Activated CD8-positive, alpha-beta memory T cell treated with anti-CD3 and anti-CD28 coated beads for 36 hours (primary cell): ENCODE measurements around the gene SEC16A. TPM values are rescaled to one million over a fixed set of nuclear protein-coding genes. Genes with fewer than 3 reads are reported as not detected.

ENCODE experiments used
- CTCF ChIA-PET: fragments of 350-600 bp; sonication (Branson Sonifier 250); formaldehyde crosslinking; loops from one replicate; lab custom pipeline; 2021; ENCODE audit warnings: antibody characterized with exemption; lab: Charles Lee
- POLR2A ChIA-PET: fragments of 350-600 bp; sonication (Branson Sonifier 250); formaldehyde crosslinking; loops from one replicate; lab custom pipeline; 2021; ENCODE audit warnings: antibody characterized with exemption; lab: Charles Lee
- total RNA-seq, 2 experiments: library from RNA; stranded (reverse); gene quantifications; one replicate each; pipeline ENCODE4 v1.2.3, GENCODE V29; 2021

The SEC16A gene
- total RNA-seq, 2 experiments from 2014 or later, result 78.7 to 80.9 TPM

- ChIA-PET POLR2A (no interaction called here), CTCF (interaction anchor here (0.7 kb wide), 1 partner anchor 13 kb away, joined by 3 read pairs; no protein-coding TSS in a partner anchor)
These were observed 25.5 kb downstream of the SEC16A start for GRCh38 chr9:136457326-136457725.

DNA sequence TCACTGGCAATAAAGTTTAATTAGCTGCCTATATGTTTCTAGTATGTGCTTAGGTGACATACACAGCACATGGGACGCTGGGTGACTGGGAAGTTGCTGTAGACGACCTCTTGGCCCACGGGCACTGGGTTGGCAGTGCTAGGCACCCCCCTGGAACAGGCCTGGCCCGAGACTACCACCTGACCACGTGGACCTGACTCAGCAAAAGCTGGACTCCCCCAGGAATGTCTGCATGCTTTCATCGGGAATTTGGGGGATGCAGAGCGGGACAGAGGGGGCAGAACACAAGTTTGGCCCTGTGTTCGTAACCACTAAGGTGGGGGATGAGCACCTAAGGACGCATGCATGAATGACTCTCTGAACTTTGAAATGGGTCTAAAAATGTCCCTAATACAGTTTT lies 26.6 kb downstream of the SEC16A start:
- POLR2A ChIA-PET, result interaction anchor here (1.1 kb wide), 1 partner anchor 31 kb away, joined by 6 read pairs; no protein-coding TSS in a partner anchor
- CTCF ChIA-PET, result no interaction called here

DNA sequence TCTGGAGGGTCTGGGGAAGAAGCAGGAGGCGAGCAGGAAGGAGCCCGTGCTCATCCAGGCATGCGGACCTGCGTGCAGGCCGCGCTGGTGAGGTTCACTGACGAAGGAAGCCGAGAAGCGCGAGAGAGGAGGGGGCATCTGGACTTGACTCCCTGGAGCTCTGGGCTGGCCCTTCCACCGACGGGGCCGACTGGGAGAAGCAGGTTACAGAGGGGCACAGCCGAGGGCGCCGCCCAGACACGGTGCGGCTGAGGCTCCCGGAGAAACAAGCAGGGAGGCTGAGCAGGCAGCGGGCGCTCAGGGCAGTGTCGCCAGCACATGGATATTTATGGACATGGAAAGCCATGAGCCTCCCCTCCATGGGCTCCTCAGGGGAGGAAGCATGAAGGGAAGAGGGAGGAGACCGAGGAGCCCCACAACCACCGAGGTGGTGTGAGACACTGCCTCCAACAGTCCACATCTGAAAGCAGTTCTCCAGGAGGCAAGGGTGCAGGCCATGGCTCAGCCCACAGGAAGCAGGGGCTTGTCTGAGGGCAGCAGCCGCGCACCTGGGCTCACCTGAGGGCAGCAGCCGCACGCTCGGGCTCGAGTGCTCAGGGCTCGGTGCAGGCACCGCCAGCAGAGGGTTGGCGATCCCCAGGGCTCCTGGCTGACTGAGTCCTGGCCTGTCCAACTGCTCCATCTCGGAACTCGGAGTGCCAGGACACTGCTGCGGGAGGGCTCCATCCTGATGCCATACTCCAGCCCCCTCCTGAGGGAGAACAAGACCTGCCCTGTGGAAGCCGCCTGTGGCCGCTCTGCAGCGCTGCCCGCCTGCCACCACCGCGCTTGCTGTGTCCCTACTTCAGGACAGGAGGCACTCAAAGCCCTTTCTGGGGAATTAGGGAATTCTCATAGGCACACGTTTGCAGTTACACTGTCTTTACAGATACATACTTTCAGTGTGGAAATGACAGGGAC lies 27.5 kb downstream of the SEC16A start:
- CTCF ChIA-PET, result no interaction called here
- POLR2A ChIA-PET, result interaction anchor here (1.1 kb wide), 1 partner anchor 30 kb away, joined by 6 read pairs; no protein-coding TSS in a partner anchor

- CTCF ChIA-PET, result no interaction called here
- POLR2A ChIA-PET, result no interaction called here
These were observed 28.6 kb downstream of the SEC16A start for GRCh38 chr9:136454026-136454796.

DNA sequence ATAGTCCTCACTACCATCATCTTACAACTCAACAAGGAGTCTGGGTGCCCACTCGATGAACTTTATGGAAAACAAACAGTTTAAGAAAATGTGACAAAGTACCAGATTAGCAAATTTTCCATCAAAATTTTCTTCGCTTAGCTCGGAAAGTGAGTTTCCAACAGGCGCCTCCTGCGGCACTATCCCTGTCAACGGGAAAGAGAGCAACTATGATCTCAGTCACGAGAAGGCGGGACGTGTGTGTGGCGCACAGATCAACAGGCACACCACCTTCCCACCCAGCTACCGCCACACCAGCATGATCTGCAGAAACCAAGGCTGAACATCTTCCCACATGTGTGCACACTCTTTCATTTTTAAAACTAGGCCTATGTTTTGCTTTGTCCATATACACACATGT lies 29.5 kb downstream of the SEC16A start:
- CTCF ChIA-PET, result interaction anchor here (1.0 kb wide), 1 partner anchor 15 kb away, joined by 3 read pairs; no protein-coding TSS in a partner anchor
- POLR2A ChIA-PET, result no interaction called here

GRCh38 chr9:136451221-136451877 lies 31.5 kb downstream of the SEC16A start:
- ChIA-PET POLR2A (no interaction called here), CTCF (no interaction called here)

- POLR2A ChIA-PET, result no interaction called here
- CTCF ChIA-PET, result no interaction called here
These were observed 34.2 kb downstream of the SEC16A start for GRCh38 chr9:136448655-136449054.

DNA sequence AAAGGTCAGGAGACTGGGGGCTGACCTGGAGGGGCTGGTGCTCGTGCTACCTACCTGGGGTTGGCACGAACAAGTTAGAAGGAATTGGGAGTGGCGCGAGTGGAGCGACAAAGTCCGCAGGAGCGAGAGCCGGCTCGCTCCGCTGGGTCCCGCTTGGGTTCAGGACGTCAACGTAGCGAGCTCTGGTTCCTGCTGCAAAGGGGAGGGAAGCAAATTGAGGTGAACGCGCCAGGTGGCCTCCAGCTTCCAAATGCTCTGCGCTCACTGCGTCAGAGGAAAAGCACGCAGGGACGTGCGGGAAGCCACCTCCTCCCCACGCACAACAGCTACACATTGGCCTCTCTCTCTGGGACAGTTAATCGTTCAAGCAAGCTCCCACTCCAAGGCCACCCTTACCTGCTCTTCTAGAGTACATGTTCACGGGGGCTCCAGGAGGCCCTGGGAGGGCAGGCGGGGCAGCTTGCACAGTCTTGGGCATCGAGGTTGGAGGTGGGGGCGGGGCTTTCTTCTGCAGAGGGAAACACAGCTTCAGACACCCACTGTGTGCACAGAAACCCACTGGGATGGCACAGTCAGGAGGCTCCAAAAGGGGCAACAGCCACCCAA lies 35.6 kb downstream of the SEC16A start:
- ChIA-PET CTCF (no interaction called here), POLR2A (no interaction called here)

- ChIA-PET CTCF (interaction anchor here (0.6 kb wide), 1 partner anchor 43 kb away, joined by 3 read pairs; no protein-coding TSS in a partner anchor), POLR2A (interaction anchor here (0.7 kb wide), 1 partner anchor 625 kb away, joined by 3 read pairs; the partner anchor contains the start of gene SAPCD2)
These were observed 37.0 kb downstream of the SEC16A start for GRCh38 chr9:136445799-136446198.

- ChIA-PET CTCF (no interaction called here), POLR2A (interaction anchor here (0.7 kb wide), 1 partner anchor 25 kb away, joined by 3 read pairs; no protein-coding TSS in a partner anchor)
These were observed 38.7 kb downstream of the SEC16A start for GRCh38 chr9:136444102-136444501.

DNA sequence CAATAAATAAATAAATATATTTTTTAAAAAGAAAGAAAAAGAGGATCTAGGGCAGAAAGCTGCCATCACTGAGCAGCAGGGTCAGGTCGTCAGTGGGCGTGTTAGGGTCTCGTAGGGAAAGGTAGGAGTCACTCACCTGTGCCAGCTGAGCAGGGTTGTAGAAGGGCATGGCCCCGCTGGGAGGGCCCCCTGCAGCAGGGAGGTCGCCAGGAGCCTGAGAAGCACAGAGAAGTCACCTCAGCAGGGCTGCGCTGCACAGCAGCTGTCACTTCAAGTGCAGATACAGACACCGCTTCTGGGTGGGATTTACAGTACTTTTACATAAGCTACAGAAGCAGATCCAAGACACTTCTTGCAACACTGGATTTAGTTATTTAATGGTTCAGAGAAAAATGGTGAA lies 39.2 kb downstream of the SEC16A start:
- CTCF ChIA-PET, result no interaction called here
- POLR2A ChIA-PET, result interaction anchor here (0.7 kb wide), 1 partner anchor 25 kb away, joined by 3 read pairs; no protein-coding TSS in a partner anchor

GRCh38 chr9:136443087-136443486 lies 39.8 kb downstream of the SEC16A start:
- POLR2A ChIA-PET, result no interaction called here
- CTCF ChIA-PET, result no interaction called here

- POLR2A ChIA-PET, result no interaction called here
- CTCF ChIA-PET, result no interaction called here
These were observed 40.6 kb downstream of the SEC16A start for GRCh38 chr9:136442265-136442664.

GRCh38 chr9:136441681-136442245 lies 41.1 kb downstream of the SEC16A start:
- CTCF ChIA-PET, result interaction anchor here (1.6 kb wide), 1 partner anchor 43 kb away, joined by 3 read pairs; no protein-coding TSS in a partner anchor
- POLR2A ChIA-PET, result no interaction called here

DNA sequence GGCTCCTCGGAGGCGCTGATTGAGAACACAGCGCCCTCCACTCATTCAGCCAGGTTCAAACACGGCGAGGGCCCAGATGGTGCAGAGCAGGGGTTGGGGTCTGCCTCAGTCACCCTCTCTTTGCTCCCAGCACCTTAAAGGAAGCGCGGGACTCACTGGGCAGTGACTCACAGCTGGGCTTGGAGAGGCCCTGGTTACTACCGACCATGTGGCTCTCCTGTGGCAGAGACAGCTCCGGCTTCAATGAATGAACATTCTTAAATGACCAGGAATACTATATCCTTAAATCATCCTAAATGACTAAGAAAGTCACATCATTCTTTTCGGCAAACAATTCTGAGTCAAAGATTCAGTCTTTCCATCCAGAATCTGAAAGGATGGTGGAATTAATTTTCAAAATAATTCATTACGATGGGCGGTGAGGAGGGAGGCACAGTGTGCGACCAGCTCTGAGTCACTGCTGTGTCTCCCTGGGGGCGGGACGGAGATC lies 41.6 kb downstream of the SEC16A start:
- POLR2A ChIA-PET, result no interaction called here
- CTCF ChIA-PET, result interaction anchor here (1.6 kb wide), 1 partner anchor 44 kb away, joined by 3 read pairs; no protein-coding TSS in a partner anchor

GRCh38 chr9:136439481-136440408 lies 43.1 kb downstream of the SEC16A start, which contains the start of gene INPP5E:
Gene INPP5E (minus strand): TSS chr9:136439845. CDS start chr9:136439419, 426 bp downstream.
- POLR2A ChIA-PET, result interaction anchor here (0.7 to 1.3 kb wide), 2 partner anchors 15 to 172 kb away, joined by 5 read pairs; no protein-coding TSS in a partner anchor
- CTCF ChIA-PET, result interaction anchor here (1.5 to 1.6 kb wide), 2 partner anchors 28 to 45 kb away, joined by 3 to 4 read pairs; no protein-coding TSS in a partner anchor
